GM12878 (cell line): ENCODE data around the gene ZBTB14. TPM values are rescaled to one million over a fixed set of nuclear protein-coding genes. Genes with fewer than 3 reads are reported as not detected.

Source experiments
- ATAC-seq: fragments of 200-7000 bp; cut with Tn5 transposase; 3 replicates; pipeline ENCODE4 v1.9.1; 2020; ENCODE audit warnings: mild to moderate bottlenecking, moderate library complexity
- BruUV-seq: library from RNA; stranded (reverse); fragments of 400-500 nt; replicated peaks from 2 replicates; lab custom pipeline; 2021; lab: Mats Ljungman, UMichigan
- CTCF ChIA-PET: fragments of 300-600 bp; sonication (Branson Sonifier 250); formaldehyde crosslinking; extraction: SDS; loops from one replicate; lab custom pipeline; 2021; ENCODE audit warnings: inconsistent platforms; lab: Yijun Ruan, JAX
- POLR2A ChIA-PET: fragments of 350-600 bp; formaldehyde crosslinking; extraction: SDS; loops from one replicate; lab custom pipeline; 2021; ENCODE audit warnings: inconsistent platforms; lab: Charles Lee
- RAD21 ChIA-PET: fragments of 300-600 bp; sonication (Branson Sonifier 250); formaldehyde crosslinking; loops from one replicate; lab custom pipeline; 2023; ENCODE audit warnings: antibody characterized with exemption; ENCODE audit not compliant: unreplicated experiment; lab: Charles Lee
- SMC1A ChIA-PET: fragments of 300-600 bp; sonication (Branson Sonifier 250); formaldehyde crosslinking; loops from one replicate; lab custom pipeline; 2023; ENCODE audit not compliant: unreplicated experiment, uncharacterized antibody; lab: Charles Lee
- DNase-seq: peaks from one replicate; pipeline ENCODE4 v3.0.0-alpha.2; 2011; ENCODE audit warnings: low read depth, low spot score
- FAIRE-seq: peaks from 3 replicates; lab custom pipeline; 2011; peaks lifted over from hg19 to GRCh38; lab: Jason Lieb, UNC
- H2AFZ ChIP-seq: 2 replicates; pipeline ENCODE4 v1.6.0; 2011; ENCODE audit warnings: low read depth, low read length, control low read depth; ENCODE audit not compliant: control insufficient read depth
- H3K27ac ChIP-seq: 2 replicates; pipeline ENCODE4 v1.5.1; 2011; ENCODE audit warnings: control low read depth; ENCODE audit not compliant: control insufficient read depth, insufficient read depth
- H3K27me3 ChIP-seq, 2 experiments: replicated peaks in 1 of 2; 2 replicates each; pipeline versions ENCODE4 v1.6.0 to v1.6.1; 2011; ENCODE audit warnings: low read length in 1 of 2; ENCODE audit not compliant: control insufficient read depth in 2 of 2, insufficient read depth in 2 of 2
- H3K36me3 ChIP-seq, 2 experiments: 2 replicates each; pipeline ENCODE4 v1.5.1; 2011; ENCODE audit warnings: low read length in 1 of 2; ENCODE audit not compliant: control insufficient read depth in 2 of 2, insufficient read depth in 2 of 2
- H3K4me1 ChIP-seq: 2 replicates; pipeline ENCODE4 v1.6.1; 2011; ENCODE audit warnings: mild to moderate bottlenecking, low read length, moderate library complexity, mixed read lengths; ENCODE audit not compliant: control insufficient read depth, insufficient read depth
- H3K4me2 ChIP-seq: 2 replicates; pipeline ENCODE4 v1.6.0; 2011; ENCODE audit warnings: control low read depth; ENCODE audit not compliant: control insufficient read depth, insufficient read depth
- H3K4me3 ChIP-seq: fragments of 200-600 bp; sonication (generic); 2 replicates; pipeline ENCODE4 v1.5.1; 2016
- H3K79me2 ChIP-seq: 2 replicates; pipeline ENCODE4 v1.6.0; 2011; ENCODE audit warnings: low read length; ENCODE audit not compliant: control insufficient read depth, insufficient read depth
- H3K9ac ChIP-seq: 2 replicates; pipeline ENCODE4 v1.8.0; 2011; ENCODE audit warnings: low read length, control low read depth, mixed read lengths; ENCODE audit not compliant: control insufficient read depth, insufficient read depth
- H3K9me3 ChIP-seq: replicated peaks from 3 replicates; pipeline ENCODE4 v1.5.1; 2011; ENCODE audit warnings: mild to moderate bottlenecking, low read length; ENCODE audit not compliant: control insufficient read depth, insufficient read depth
- H4K20me1 ChIP-seq: 2 replicates; pipeline ENCODE4 v1.6.0; 2011; ENCODE audit not compliant: control insufficient read depth, insufficient read depth
- BCL3 ChIP-seq: IDR thresholded peaks from 2 replicates; pipeline ENCODE4 v1.6.1; 2011; ENCODE audit warnings: borderline replicate concordance, low read depth, mild to moderate bottlenecking, moderate library complexity, low read length; ENCODE audit not compliant: insufficient read depth, poor library complexity, severe bottlenecking
- CBX5 ChIP-seq: sonication (generic); IDR thresholded peaks from 2 replicates; pipeline ENCODE4 v1.6.1; 2016; ENCODE audit warnings: low read depth, moderate library complexity, mild to moderate bottlenecking, inconsistent platforms
- E4F1 ChIP-seq: fragments of 450-650 bp; IDR thresholded peaks from 2 replicates; pipeline ENCODE4 v1.6.1; 2018; ENCODE audit warnings: borderline replicate concordance, mild to moderate bottlenecking; ENCODE audit not compliant: partially characterized antibody
- EGR1 ChIP-seq, 2 experiments: IDR thresholded peaks; 1 replicate in 1 of 2; 2 replicates in 1 of 2; pipeline ENCODE4 v1.6.1; 2011 to 2012; ENCODE audit warnings: low read depth in 2 of 2, low read length in 2 of 2, borderline replicate concordance in 1 of 2, mild to moderate bottlenecking in 1 of 2, moderate library complexity in 1 of 2
- GABPA ChIP-seq: IDR thresholded peaks from 2 replicates; pipeline ENCODE4 v1.6.1; 2014; ENCODE audit warnings: antibody characterized with exemption, low read depth, mild to moderate bottlenecking, inconsistent platforms
- GATAD2B ChIP-seq: fragments of 450-650 bp; conservative IDR thresholded peaks from 2 replicates; pipeline ENCODE4 v1.6.1; 2017; ENCODE audit warnings: low read depth, mild to moderate bottlenecking, moderate library complexity
- HDGF ChIP-seq: fragments of 450-650 bp; IDR thresholded peaks from 2 replicates; pipeline ENCODE4 v1.6.1; 2016; ENCODE audit warnings: antibody characterized with exemption
- JUND ChIP-seq: IDR thresholded peaks from 2 replicates; pipeline ENCODE4 v1.6.1; 2012; ENCODE audit warnings: low read depth, mild to moderate bottlenecking, low read length, improper control_type of control experiment, moderate library complexity
- MEF2A ChIP-seq: IDR thresholded peaks from 2 replicates; pipeline ENCODE4 v1.6.1; 2011; ENCODE audit warnings: low read depth, mild to moderate bottlenecking, low read length, moderate library complexity; ENCODE audit not compliant: insufficient read depth
- NBN ChIP-seq: fragments of 450-650 bp; IDR thresholded peaks from 2 replicates; pipeline ENCODE4 v1.6.1; 2016
- NR2C2 ChIP-seq: IDR thresholded peaks from 2 replicates; pipeline ENCODE4 v1.6.1; 2011; ENCODE audit warnings: borderline replicate concordance, low read depth; ENCODE audit not compliant: control insufficient read depth, insufficient read length
- NRF1 ChIP-seq: conservative IDR thresholded peaks from 2 replicates; pipeline ENCODE4 v1.6.1; 2011; ENCODE audit warnings: mild to moderate bottlenecking, low read depth, low read length, improper control_type of control experiment
- PML ChIP-seq: IDR thresholded peaks from 2 replicates; pipeline ENCODE4 v1.6.1; 2012; ENCODE audit warnings: low read length, inconsistent platforms
- POLR2AphosphoS5 ChIP-seq: IDR thresholded peaks from 2 replicates; pipeline ENCODE4 v1.6.1; 2011; ENCODE audit warnings: mild to moderate bottlenecking, low read length, inconsistent platforms
- SIN3A ChIP-seq: IDR thresholded peaks from 2 replicates; pipeline ENCODE4 v1.6.1; 2012; ENCODE audit warnings: low read depth, low read length, improper control_type of control experiment
- STAT3 ChIP-seq: IDR thresholded peaks from 2 replicates; pipeline ENCODE4 v1.6.1; 2011; ENCODE audit warnings: low read depth, low read length, improper control_type of control experiment
- SUPT20H ChIP-seq: IDR thresholded peaks from 2 replicates; pipeline ENCODE4 v1.6.1; 2011; ENCODE audit warnings: low read depth, mild to moderate bottlenecking, low read length, moderate library complexity, borderline replicate concordance; ENCODE audit not compliant: control insufficient read depth
- WGBS: methylation state at CpG from one replicate; pipeline ENCODE4 v1.1.6; 2016; ENCODE audit warnings: low lambda C conversion rate; ENCODE audit not compliant: insufficient replicate concordance, insufficient coverage; ENCODE audit errors: missing lambda C conversion rate; 5-methylcytosine and 5-hydroxymethylcytosine counted together
- in situ Hi-C: fragments of 300-500 bp; cut with MboI; formaldehyde crosslinking; loops from 9 replicates; pipeline ENCODE4 v1.14.3; 2018; ENCODE audit warnings: mixed read lengths
- intact Hi-C: fragments of 100-400 bp; cut with micrococcal nuclease; formaldehyde crosslinking; loops from one replicate; pipeline ENCODE4 v1.14.2; 2022; ENCODE audit not compliant: unreplicated experiment
- polyA plus RNA-seq, 11 experiments: library from polyadenylated mRNA; depleted of rRNA in 4 of 11; unstranded in 6 of 11; stranded (reverse) in 5 of 11; fragments of >200 nt; fragmentation: Nextera tagmentation in 4 of 11; fragmentation: Illumina TruSeq in 1 of 11; extraction: Ambion mirVana in 4 of 11; extraction: Trizol in 1 of 11; gene quantifications; 1 replicate in 1 of 11; 2 replicates in 10 of 11; pipeline versions ENCODE4 v1.2.1 to v1.2.3, GENCODE V29; 2011 to 2016; ENCODE audit warnings: inconsistent platforms in 2 of 11, missing spikeins in 2 of 11, low read depth in 1 of 11
- total RNA-seq, 4 experiments: library from RNA; depleted of rRNA in 3 of 4; stranded (reverse); fragments of >200 nt in 3 of 4; fragmentation: Illumina TruSeq in 1 of 4; extraction: Trizol in 1 of 4; gene quantifications; 2 replicates each; pipeline versions ENCODE4 v1.2.1 to v1.2.3, GENCODE V29; 2013 to 2021

Gene ZBTB14
- total and polyA plus RNA-seq, 10 of the 15 experiments (the other 5 are each of a cell fraction or from before 2014, with no cell fraction given) = 4.4 to 21.2 (median 11.1) TPM

GRCh38 chr18:5334456-5335075 is 39.0 kb upstream of the ZBTB14 start:
- BruUV-seq = no TSS peak
- no peak for DNase-seq
- H3K27me3 ChIP-seq = no peaks in the 10 kb centered on the region; a peak in 1 of 4 replicates
- H2AFZ ChIP-seq = no peak overlapping the region
- H3K9me3 ChIP-seq = no peaks in the 10 kb centered on the region
- ATAC-seq = no peak
- no peak overlapping the region for H3K27ac ChIP-seq
- no peaks in the 10 kb centered on the region for H3K36me3 ChIP-seq
- POLR2A ChIA-PET = no interaction called here
- SMC1A ChIA-PET = no interaction called here
- H4K20me1 ChIP-seq = no peaks in the 10 kb centered on the region
- RAD21 ChIA-PET = no interaction called here
- H3K4me2 ChIP-seq = no peak overlapping the region
- no peaks in the 10 kb centered on the region for H3K4me1 ChIP-seq
- CTCF ChIA-PET = no interaction called here
- FAIRE-seq = no peak
- no peak overlapping the region for H3K9ac ChIP-seq
- intact Hi-C loops = no loop called here
- in situ Hi-C loops = no loop called here
- H3K79me2 ChIP-seq = no peaks in the 10 kb centered on the region
- no peak overlapping the region for H3K4me3 ChIP-seq
- TF ChIP-seq MEF2A (no peak), JUND (no peak), GATAD2B (no peak), NBN (no peak), CBX5 (no peak), HDGF (no peak), GABPA (no peak), E4F1 (no peak), PML (no peak), SIN3A (no peak), NR2C2 (no peak), POLR2AphosphoS5 (no peak), SUPT20H (no peak), BCL3 (no peak), EGR1 (IDR thresholded peaks at IDR 0.05; ENCODE audit: borderline replicate concordance in 1 of 2, low read depth in 2 of 2, low read length in 2 of 2) (no peak), NRF1 (no peak), STAT3 (no peak)
- 0% methylated on average over 5 of the region's 6 CpGs for WGBS
